Calu3 (cell line): ENCODE results near the gene PI4KA. TPM values are rescaled to one million over a fixed set of nuclear protein-coding genes. Genes with fewer than 3 reads are reported as not detected.

ENCODE experiments used
- BruUV-seq: library from RNA; stranded (reverse); fragments of 400-500 nt; replicated peaks from 2 replicates; lab custom pipeline; 2021; lab: Mats Ljungman, UMichigan
- CTCF ChIA-PET: fragments of 300-600 bp; sonication (Branson Sonifier 250); formaldehyde crosslinking; loops from one replicate; lab custom pipeline; 2022; ENCODE audit warnings: antibody characterized with exemption; lab: Charles Lee
- DNase-seq: peaks from one replicate; pipeline ENCODE4 v3.0.0; 2022
- H3K27ac Mint-ChIP-seq: one replicate; pipeline ENCODE4 v1.8.0; 2022; ENCODE audit warnings: mixed read lengths; ENCODE audit not compliant: unreplicated experiment
- H3K27me3 Mint-ChIP-seq: one replicate; pipeline ENCODE4 v1.8.0; 2022; ENCODE audit warnings: mixed read lengths; ENCODE audit not compliant: unreplicated experiment
- H3K36me3 Mint-ChIP-seq: one replicate; pipeline ENCODE4 v1.8.0; 2022; ENCODE audit warnings: mild to moderate bottlenecking, moderate library complexity, mixed read lengths; ENCODE audit not compliant: insufficient read depth, unreplicated experiment
- H3K4me1 Mint-ChIP-seq: one replicate; pipeline ENCODE4 v1.8.0; 2022; ENCODE audit warnings: mild to moderate bottlenecking, low read depth, mixed read lengths; ENCODE audit not compliant: unreplicated experiment
- H3K4me3 Mint-ChIP-seq: one replicate; pipeline ENCODE4 v1.8.0; 2022; ENCODE audit warnings: mild to moderate bottlenecking, low read depth, moderate library complexity, mixed read lengths; ENCODE audit not compliant: unreplicated experiment
- H3K9me3 Mint-ChIP-seq: one replicate; pipeline ENCODE4 v1.8.0; 2022; ENCODE audit warnings: low read depth, mixed read lengths; ENCODE audit not compliant: unreplicated experiment
- intact Hi-C: fragments of 100-400 bp; cut with micrococcal nuclease; formaldehyde crosslinking; loops from one replicate; pipeline ENCODE4 v1.10.0; 2022; ENCODE audit not compliant: unreplicated experiment
- total RNA-seq: library from RNA; stranded (reverse); gene quantifications from 2 replicates; pipeline ENCODE4 v1.2.3, GENCODE V29; 2022
- TF ChIP-seq, protein P1 (sequence below): fragments of 200-600 bp; IDR thresholded peaks from one replicate; pipeline ENCODE4 v1.8.0; 2022; ENCODE audit warnings: antibody characterized with exemption; ENCODE audit not compliant: unreplicated experiment

Gene PI4KA
- total RNA-seq, 1 experiment from 2014 or later, result 77.9 TPM

- BruUV-seq, result no TSS peak
- H3K4me1 Mint-ChIP-seq, result no peaks in the 10 kb centered on the region
- CTCF ChIA-PET, result interaction anchor here (0.7 kb wide), 1 partner anchor 378 kb away, joined by 3 read pairs; no protein-coding TSS in a partner anchor
- H3K9me3 Mint-ChIP-seq, result no peaks in the 10 kb centered on the region
- intact Hi-C loops, result no loop called here
- peaks cover 50% of the 10 kb centered on the region for H3K36me3 Mint-ChIP-seq
- no peak for DNase-seq
- H3K27me3 Mint-ChIP-seq, result no peaks in the 10 kb centered on the region
- no peak overlapping the region for H3K27ac Mint-ChIP-seq
- TF ChIP-seq, protein P1, sequence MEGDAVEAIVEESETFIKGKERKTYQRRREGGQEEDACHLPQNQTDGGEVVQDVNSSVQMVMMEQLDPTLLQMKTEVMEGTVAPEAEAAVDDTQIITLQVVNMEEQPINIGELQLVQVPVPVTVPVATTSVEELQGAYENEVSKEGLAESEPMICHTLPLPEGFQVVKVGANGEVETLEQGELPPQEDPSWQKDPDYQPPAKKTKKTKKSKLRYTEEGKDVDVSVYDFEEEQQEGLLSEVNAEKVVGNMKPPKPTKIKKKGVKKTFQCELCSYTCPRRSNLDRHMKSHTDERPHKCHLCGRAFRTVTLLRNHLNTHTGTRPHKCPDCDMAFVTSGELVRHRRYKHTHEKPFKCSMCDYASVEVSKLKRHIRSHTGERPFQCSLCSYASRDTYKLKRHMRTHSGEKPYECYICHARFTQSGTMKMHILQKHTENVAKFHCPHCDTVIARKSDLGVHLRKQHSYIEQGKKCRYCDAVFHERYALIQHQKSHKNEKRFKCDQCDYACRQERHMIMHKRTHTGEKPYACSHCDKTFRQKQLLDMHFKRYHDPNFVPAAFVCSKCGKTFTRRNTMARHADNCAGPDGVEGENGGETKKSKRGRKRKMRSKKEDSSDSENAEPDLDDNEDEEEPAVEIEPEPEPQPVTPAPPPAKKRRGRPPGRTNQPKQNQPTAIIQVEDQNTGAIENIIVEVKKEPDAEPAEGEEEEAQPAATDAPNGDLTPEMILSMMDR, result no peak
- no peak overlapping the region for H3K4me3 Mint-ChIP-seq
Measured at GRCh38 chr22:20810645-20811044, 48.0 kb downstream of the PI4KA start.

GRCh38 chr22:20809538-20810185, 48.9 kb downstream of the PI4KA start:
- no peak overlapping the region for H3K27ac Mint-ChIP-seq
- TF ChIP-seq, protein P1, result no peak
- no peak for DNase-seq
- no peaks in the 10 kb centered on the region for H3K27me3 Mint-ChIP-seq
- intact Hi-C loops, result no loop called here
- H3K9me3 Mint-ChIP-seq, result no peaks in the 10 kb centered on the region
- CTCF ChIA-PET, result no interaction called here
- no peak overlapping the region for H3K4me3 Mint-ChIP-seq
- peaks cover 57% of the 10 kb centered on the region for H3K36me3 Mint-ChIP-seq
- no TSS peak for BruUV-seq
- no peaks in the 10 kb centered on the region for H3K4me1 Mint-ChIP-seq

- Mint-ChIP-seq H3K4me1 (no peaks in the 10 kb centered on the region), H3K27me3 (no peaks in the 10 kb centered on the region), H3K9me3 (no peaks in the 10 kb centered on the region), H3K36me3 (peaks cover 51% of the 10 kb centered on the region), H3K4me3 (no peak overlapping the region), H3K27ac (no peak overlapping the region)
- TF ChIP-seq, protein P1, result no peak
- intact Hi-C loops, result no loop called here
- DNase-seq, result no peak
- CTCF ChIA-PET, result interaction anchor here (0.7 kb wide), 1 partner anchor 300 kb away, joined by 3 read pairs; no protein-coding TSS in a partner anchor
- BruUV-seq, result no TSS peak
Measured at GRCh38 chr22:20808844-20809243, 49.8 kb downstream of the PI4KA start.

DNA sequence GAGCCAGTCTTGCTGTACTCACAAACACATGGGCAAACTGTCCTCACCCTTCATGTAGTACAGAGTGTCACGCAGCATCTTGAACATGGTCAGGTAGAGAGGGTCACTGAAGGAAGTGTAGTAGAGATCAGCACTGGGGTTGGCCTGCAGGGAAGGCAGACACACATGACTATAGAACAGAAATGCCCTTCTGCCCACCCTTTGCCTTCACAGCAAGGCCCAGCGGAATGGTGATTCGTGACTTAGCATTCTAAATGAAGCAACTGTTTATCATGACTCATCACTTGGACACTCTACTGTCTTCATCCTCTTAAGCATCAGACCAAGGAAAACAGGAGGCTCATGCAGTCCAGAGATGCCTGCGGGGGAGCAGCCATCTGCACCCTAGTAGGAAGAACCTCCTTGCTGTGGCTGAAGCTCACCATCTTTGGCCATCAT, 51.3 kb downstream of the PI4KA start:
- no peak for DNase-seq
- BruUV-seq, result no TSS peak
- H3K4me3 Mint-ChIP-seq, result no peak overlapping the region
- peaks cover 44% of the 10 kb centered on the region for H3K36me3 Mint-ChIP-seq
- intact Hi-C loops, result no loop called here
- H3K27me3 Mint-ChIP-seq, result no peaks in the 10 kb centered on the region
- H3K9me3 Mint-ChIP-seq, result no peaks in the 10 kb centered on the region
- TF ChIP-seq, protein P1, result no peak
- CTCF ChIA-PET, result interaction anchor here (0.7 kb wide), 1 partner anchor 250 kb away, joined by 3 read pairs; no protein-coding TSS in a partner anchor
- H3K4me1 Mint-ChIP-seq, result no peaks in the 10 kb centered on the region
- no peak overlapping the region for H3K27ac Mint-ChIP-seq
